GM20000 (cell line): ENCODE measurements around the gene CHST11.

Experiments used
- DNase-seq: peaks from one replicate; pipeline ENCODE4 v3.0.0; 2012; ENCODE audit warnings: low spot score
- CTCF ChIP-seq: IDR thresholded peaks from 2 replicates; pipeline ENCODE4 v1.5.1; 2012; ENCODE audit warnings: mild to moderate bottlenecking, control low read depth; ENCODE audit errors: extremely low read depth, missing control alignments

Gene CHST11

GRCh38 chr12:104653730-104654664 lies 197.2 kb downstream of the CHST11 start:
- TF ChIP-seq CTCF: peak; percentile 0
- DNase-seq: no peak

GRCh38 chr12:104654665-104655609 lies 198.2 kb downstream of the CHST11 start:
- TF ChIP-seq CTCF: no peak
- DNase-seq: no peak

- DNase-seq: no peak
- TF ChIP-seq CTCF: no peak
Measured at GRCh38 chr12:104656383-104656782, 199.6 kb downstream of the CHST11 start.

- TF ChIP-seq CTCF: no peak
- DNase-seq: no peak
Measured at GRCh38 chr12:104656921-104657320, 200.2 kb downstream of the CHST11 start.

GRCh38 chr12:104657726-104658484 lies 201.2 kb downstream of the CHST11 start:
- DNase-seq: no peak
- no peak for TF ChIP-seq CTCF

GRCh38 chr12:104659058-104659457 lies 202.3 kb downstream of the CHST11 start:
- DNase-seq: no peak
- TF ChIP-seq CTCF: no peak
